Measurements from ENCODE around the gene DOK7.

Gene DOK7

GRCh38 chr4:3427706-3428446 lies 35.2 kb upstream of the DOK7 start:
- H3K4me3 ChIP-seq (ENCODE audit: low read depth, low read length) = no peak overlapping the region
- TF ChIP-seq, protein P1, sequence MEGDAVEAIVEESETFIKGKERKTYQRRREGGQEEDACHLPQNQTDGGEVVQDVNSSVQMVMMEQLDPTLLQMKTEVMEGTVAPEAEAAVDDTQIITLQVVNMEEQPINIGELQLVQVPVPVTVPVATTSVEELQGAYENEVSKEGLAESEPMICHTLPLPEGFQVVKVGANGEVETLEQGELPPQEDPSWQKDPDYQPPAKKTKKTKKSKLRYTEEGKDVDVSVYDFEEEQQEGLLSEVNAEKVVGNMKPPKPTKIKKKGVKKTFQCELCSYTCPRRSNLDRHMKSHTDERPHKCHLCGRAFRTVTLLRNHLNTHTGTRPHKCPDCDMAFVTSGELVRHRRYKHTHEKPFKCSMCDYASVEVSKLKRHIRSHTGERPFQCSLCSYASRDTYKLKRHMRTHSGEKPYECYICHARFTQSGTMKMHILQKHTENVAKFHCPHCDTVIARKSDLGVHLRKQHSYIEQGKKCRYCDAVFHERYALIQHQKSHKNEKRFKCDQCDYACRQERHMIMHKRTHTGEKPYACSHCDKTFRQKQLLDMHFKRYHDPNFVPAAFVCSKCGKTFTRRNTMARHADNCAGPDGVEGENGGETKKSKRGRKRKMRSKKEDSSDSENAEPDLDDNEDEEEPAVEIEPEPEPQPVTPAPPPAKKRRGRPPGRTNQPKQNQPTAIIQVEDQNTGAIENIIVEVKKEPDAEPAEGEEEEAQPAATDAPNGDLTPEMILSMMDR (IDR thresholded peaks at IDR 0.05; ENCODE audit: borderline replicate concordance, insufficient read depth, low read depth, low read length) = no peak

- TF ChIP-seq, protein P1 (IDR thresholded peaks at IDR 0.05; ENCODE audit: borderline replicate concordance, insufficient read depth, low read depth, low read length) = no peak
These were observed 33.5 kb upstream of the DOK7 start for GRCh38 chr4:3429651-3430050.

DNA sequence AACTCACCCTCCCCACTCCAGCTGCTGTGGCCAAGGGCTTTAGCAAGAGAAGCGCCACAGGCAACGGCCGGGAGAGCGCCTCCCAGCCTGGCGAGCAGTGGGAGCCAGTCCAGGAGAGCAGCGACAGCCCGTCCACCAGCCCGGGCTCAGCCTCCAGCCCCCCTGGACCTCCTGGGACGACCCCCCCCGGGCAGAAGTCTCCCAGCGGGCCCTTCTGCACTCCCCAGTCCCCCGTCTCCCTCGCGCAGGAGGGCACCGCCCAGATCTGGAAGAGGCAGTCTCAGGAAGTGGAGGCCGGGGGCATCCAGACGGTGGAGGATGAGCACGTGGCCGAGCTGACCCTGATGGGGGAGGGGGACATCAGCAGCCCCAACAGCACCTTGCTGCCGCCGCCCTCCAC lies 32.6 kb upstream of the DOK7 start:
- TF ChIP-seq, protein P1 (IDR thresholded peaks at IDR 0.05; ENCODE audit: borderline replicate concordance, insufficient read depth, low read depth, low read length) = no peak
- no peak overlapping the region for H3K4me3 ChIP-seq (ENCODE audit: low read depth, low read length)

More at GRCh38 chr4:3429651-3430050, 33.5 kb upstream of the DOK7 start:
- H3K4me3 ChIP-seq (ENCODE audit: low read depth, low read length) = no peak overlapping the region

DNA sequence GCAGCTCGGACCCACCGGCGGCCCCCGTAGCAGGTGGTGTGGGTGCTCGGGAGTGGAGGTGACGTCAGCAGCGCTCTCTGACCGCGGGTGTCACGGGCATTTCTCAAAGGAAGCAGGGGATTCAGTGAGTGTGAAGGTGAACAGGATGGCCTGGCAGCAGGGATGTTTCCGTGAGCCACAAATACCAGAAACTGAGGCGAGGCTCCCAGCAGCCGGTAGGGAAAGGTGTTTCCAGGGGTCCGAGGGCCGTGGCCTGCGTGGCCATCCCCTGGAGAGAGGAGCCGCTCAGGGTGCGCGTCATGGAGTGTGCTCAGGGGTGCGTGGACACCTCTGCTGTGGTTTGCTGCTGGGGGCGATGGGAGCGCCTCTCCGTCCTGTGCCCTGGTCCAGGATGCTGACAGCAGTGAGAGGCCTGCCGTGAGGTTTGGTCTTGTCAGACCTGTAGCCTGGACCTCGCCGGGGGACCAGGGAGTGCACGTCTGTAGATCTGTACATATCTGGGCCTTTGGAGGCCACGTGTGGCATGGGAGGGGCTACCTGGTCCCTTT lies 31.6 kb upstream of the DOK7 start:
- no peak overlapping the region for H3K4me3 ChIP-seq (ENCODE audit: low read depth, low read length)
- TF ChIP-seq, protein P1 (IDR thresholded peaks at IDR 0.05; ENCODE audit: borderline replicate concordance, insufficient read depth, low read depth, low read length) = no peak

GRCh38 chr4:3432381-3432790 lies 30.7 kb upstream of the DOK7 start:
- no peak overlapping the region for H3K4me3 ChIP-seq (ENCODE audit: low read depth, low read length)
- TF ChIP-seq, protein P1 (IDR thresholded peaks at IDR 0.05; ENCODE audit: borderline replicate concordance, insufficient read depth, low read depth, low read length) = no peak

- H3K4me3 ChIP-seq (ENCODE audit: low read depth, low read length) = no peak overlapping the region
- TF ChIP-seq, protein P1 (IDR thresholded peaks at IDR 0.05; ENCODE audit: borderline replicate concordance, insufficient read depth, low read depth, low read length) = no peak
These were observed 29.8 kb upstream of the DOK7 start for GRCh38 chr4:3433138-3433869.

All from GM12875 (cell line).